Peyer's patch (tissue), 4 donors: ENCODE measurements around the gene PARD3B. TPM values are rescaled to one million over a fixed set of nuclear protein-coding genes. Genes with fewer than 3 reads are reported as not detected.

Source experiments
- DNase-seq, 3 donors: peaks; one replicate each; pipeline ENCODE4 v3.0.0-alpha.2; 2017 to 2019
- H3K27ac ChIP-seq, 4 donors: fragments of 200-600 bp; sonication (generic); one replicate each; pipeline ENCODE4 v1.5.1; 2016 to 2019
- H3K27me3 ChIP-seq, 2 donors: fragments of 200-600 bp; sonication (generic); one replicate each; pipeline ENCODE4 v1.5.1; 2019
- H3K36me3 ChIP-seq, 3 donors: fragments of 200-600 bp; sonication (generic); one replicate each; pipeline ENCODE4 v1.5.1; 2016 to 2019
- H3K4me1 ChIP-seq, 4 donors: fragments of 200-600 bp; sonication (generic); one replicate each; pipeline ENCODE4 v1.5.1; 2016 to 2019
- H3K4me3 ChIP-seq, 4 donors: fragments of 200-600 bp; sonication (generic); 1 replicate in 3 of 4; 2 replicates in 1 of 4; pipeline ENCODE4 v1.5.1; 2016 to 2019; ENCODE audit warnings: mild to moderate bottlenecking in 1 of 4
- H3K9me3 ChIP-seq, 4 donors: fragments of 200-600 bp; sonication (generic); one replicate each; pipeline ENCODE4 v1.5.1; 2016 to 2019; ENCODE audit warnings: mild to moderate bottlenecking in 1 of 4
- CTCF ChIP-seq, 6 experiments: fragments of 450-650 bp in 4 of 6; fragments of 200-600 bp in 2 of 6; sonication (generic) in 1 of 6; IDR thresholded peaks; one replicate each; pipeline ENCODE4 v1.5.1; 2017 to 2019; ENCODE audit warnings: antibody characterized with exemption in 6 of 6, mild to moderate bottlenecking in 3 of 6, moderate library complexity in 1 of 6
- POLR2A ChIP-seq, 2 donors: fragments of 450-650 bp; IDR thresholded peaks; one replicate each; pipeline ENCODE4 v1.5.1; 2017; ENCODE audit warnings: antibody characterized with exemption in 2 of 2, mild to moderate bottlenecking in 2 of 2, moderate library complexity in 2 of 2
- total RNA-seq, 4 donors: library from RNA; depleted of rRNA; stranded (reverse); fragments of >200 nt; gene quantifications; one replicate each; pipeline ENCODE4 v1.1.0, GENCODE V29; 2016

PARD3B gene
- total RNA-seq, 4 donors from 2014 or later: 19.6 to 52.0 (median 40.6) TPM

GRCh38 chr2:204686406-204686805 lies 141.1 kb downstream of the PARD3B start:
- Histone ChIP-seq H3K4me3 (no peak overlapping the region), H3K36me3 (no peaks in the 10 kb centered on the region), H3K27ac (no peak overlapping the region), H3K9me3 (no peaks in the 10 kb centered on the region), H3K27me3 (no peaks in the 10 kb centered on the region), H3K4me1 (no peaks in the 10 kb centered on the region)
- no peak for DNase-seq
- TF ChIP-seq POLR2A (IDR thresholded peaks at IDR 0.05) (no peak), CTCF (IDR thresholded peaks at IDR 0.05) (no peak)

- Histone ChIP-seq H3K27me3 (no peaks in the 10 kb centered on the region), H3K4me1 (no peaks in the 10 kb centered on the region), H3K4me3 (no peak overlapping the region), H3K27ac (no peak overlapping the region), H3K9me3 (no peaks in the 10 kb centered on the region), H3K36me3 (no peaks in the 10 kb centered on the region)
- DNase-seq: no peak
- TF ChIP-seq POLR2A (IDR thresholded peaks at IDR 0.05) (no peak), CTCF (IDR thresholded peaks at IDR 0.05) (no peak)
These were observed 142.5 kb downstream of the PARD3B start for GRCh38 chr2:204687776-204688175.

- DNase-seq: peak in 1 of 3 donors; percentile 72
- TF ChIP-seq CTCF (IDR thresholded peaks at IDR 0.05): peak in 4 of 6 experiments; percentile 42 to 90 (median 84)
- no peak for TF ChIP-seq POLR2A (IDR thresholded peaks at IDR 0.05)
- Histone ChIP-seq H3K4me3 (no peak overlapping the region), H3K9me3 (no peaks in the 10 kb centered on the region), H3K27me3 (no peaks in the 10 kb centered on the region), H3K36me3 (no peaks in the 10 kb centered on the region), H3K4me1 (no peaks in the 10 kb centered on the region), H3K27ac (no peak overlapping the region)
These were observed 146.7 kb downstream of the PARD3B start for GRCh38 chr2:204691911-204692510.

GRCh38 chr2:204692790-204693189 lies 147.5 kb downstream of the PARD3B start:
- no peak overlapping the region for H3K27ac ChIP-seq
- no peaks in the 10 kb centered on the region for H3K9me3 ChIP-seq
- no peak for TF ChIP-seq CTCF (IDR thresholded peaks at IDR 0.05)
- no peak for TF ChIP-seq POLR2A (IDR thresholded peaks at IDR 0.05)
- H3K4me1 ChIP-seq: no peaks in the 10 kb centered on the region
- H3K36me3 ChIP-seq: no peaks in the 10 kb centered on the region
- no peak overlapping the region for H3K4me3 ChIP-seq
- no peaks in the 10 kb centered on the region for H3K27me3 ChIP-seq
- DNase-seq: no peak

GRCh38 chr2:204693262-204693661 lies 148.0 kb downstream of the PARD3B start:
- H3K4me1 ChIP-seq: no peaks in the 10 kb centered on the region
- no peak for DNase-seq
- no peaks in the 10 kb centered on the region for H3K27me3 ChIP-seq
- no peak overlapping the region for H3K27ac ChIP-seq
- H3K9me3 ChIP-seq: no peaks in the 10 kb centered on the region
- TF ChIP-seq POLR2A (IDR thresholded peaks at IDR 0.05) (no peak), CTCF (IDR thresholded peaks at IDR 0.05) (no peak)
- H3K36me3 ChIP-seq: no peaks in the 10 kb centered on the region
- H3K4me3 ChIP-seq: no peak overlapping the region

GRCh38 chr2:204695506-204695905 lies 150.2 kb downstream of the PARD3B start:
- no peaks in the 10 kb centered on the region for H3K4me1 ChIP-seq
- no peak for DNase-seq

More at GRCh38 chr2:204695506-204695905, 150.2 kb downstream of the PARD3B start:
- H3K27me3 ChIP-seq: no peaks in the 10 kb centered on the region
- no peak overlapping the region for H3K27ac ChIP-seq
- no peaks in the 10 kb centered on the region for H3K36me3 ChIP-seq
- TF ChIP-seq POLR2A (IDR thresholded peaks at IDR 0.05) (no peak), CTCF (IDR thresholded peaks at IDR 0.05) (no peak)
- no peak overlapping the region for H3K4me3 ChIP-seq
- H3K9me3 ChIP-seq: no peaks in the 10 kb centered on the region
